Stimulated activated CD4-positive, alpha-beta T cell treated with anti-CD3 and anti-CD28 coated beads, Interleukin-15, amount 100 ng/mL, for 48 hours (primary cell): ENCODE data around the gene DBI.
A peak's percentile ranks its signal among the peaks of the same experiment; 100 is the strongest.
"Not testable (repeated sequence)": the region's sequence is repeated elsewhere in the genome, so short reads cannot be mapped to it uniquely, and the experiment has no call there.

ENCODE experiments used
- DNase-seq, 2 donors: peaks; one replicate each; pipeline ENCODE4 v3.0.0-alpha.2; 2020; ENCODE audit warnings: low read depth in 2 of 2

Gene DBI

DNA sequence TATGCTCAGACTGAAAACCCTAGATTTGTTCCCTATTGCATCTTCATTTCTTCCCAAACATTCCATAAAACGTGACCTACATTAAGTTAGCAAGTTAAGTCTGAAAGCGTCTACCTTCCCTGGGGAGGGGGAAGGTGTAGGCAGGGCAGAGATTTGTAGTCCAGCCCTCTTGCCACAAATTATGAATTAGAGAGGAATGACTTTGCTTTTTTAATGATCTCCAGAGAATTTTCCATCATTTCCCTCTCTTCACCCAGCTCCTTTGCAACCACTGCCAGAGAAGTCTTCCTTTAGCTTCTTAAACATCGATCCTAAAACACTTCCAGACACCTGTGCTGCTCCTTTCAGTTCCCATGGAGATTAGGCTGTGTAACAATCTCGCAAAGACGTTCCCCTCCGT lies 1.3 kb upstream of the DBI start:
- DNase-seq, result no peak

DNA sequence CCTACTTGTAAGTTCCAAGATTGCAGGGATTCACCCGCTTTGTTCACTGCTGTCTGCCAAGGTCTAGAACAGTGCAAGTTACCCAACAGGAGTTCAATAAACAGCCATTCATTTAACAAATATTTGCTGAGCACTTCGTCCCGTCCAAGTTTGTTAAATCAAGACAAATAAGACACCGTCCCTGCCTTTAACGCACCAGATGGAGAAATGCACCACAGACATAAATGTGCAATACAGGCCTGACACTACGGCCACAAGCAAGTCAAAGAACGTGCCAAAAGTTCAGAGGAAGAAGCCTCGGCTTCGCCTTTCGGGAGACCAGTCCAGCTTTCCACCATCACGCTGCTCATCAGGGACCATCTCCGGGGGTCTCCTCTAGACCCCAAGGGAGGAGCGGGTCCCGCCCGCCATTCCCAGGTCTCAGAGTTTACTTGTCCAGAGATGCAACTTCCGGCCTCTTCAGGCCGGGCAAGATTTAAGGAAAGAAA lies 572 bp upstream of the DBI start:
- DNase-seq, result no peak

DNA sequence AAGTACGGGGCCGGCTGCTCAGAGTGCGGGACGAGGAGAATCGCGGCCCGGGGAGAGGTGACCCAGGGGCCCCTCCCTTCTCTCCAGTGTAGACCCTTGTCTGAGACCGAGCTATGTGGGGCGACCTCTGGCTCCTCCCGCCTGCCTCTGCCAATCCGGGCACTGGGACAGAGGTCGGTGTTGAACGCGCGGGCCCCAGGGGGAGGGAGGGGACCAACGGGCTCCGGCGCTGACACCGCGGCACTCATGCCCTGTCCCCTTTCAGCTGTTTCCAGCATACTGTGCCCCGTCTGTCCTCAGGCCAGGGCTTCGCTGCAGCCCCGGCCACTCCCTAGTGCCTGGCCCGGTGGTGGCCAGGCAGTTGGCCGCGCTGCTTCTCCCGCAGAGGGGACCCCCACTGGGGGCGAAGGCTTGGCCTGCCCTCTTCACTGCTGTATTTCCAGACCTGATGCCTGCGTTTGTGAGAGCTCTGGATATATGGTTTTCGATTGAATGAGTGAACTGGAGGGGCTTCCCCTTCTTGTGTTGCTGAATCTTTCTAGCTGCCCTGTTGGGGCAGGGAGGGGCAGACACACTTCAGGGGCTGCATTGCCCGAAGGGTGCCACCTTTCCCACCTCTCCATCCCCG lies 809 bp downstream of the DBI start:
- DNase-seq, result peak; percentile 24 to 32

DNA sequence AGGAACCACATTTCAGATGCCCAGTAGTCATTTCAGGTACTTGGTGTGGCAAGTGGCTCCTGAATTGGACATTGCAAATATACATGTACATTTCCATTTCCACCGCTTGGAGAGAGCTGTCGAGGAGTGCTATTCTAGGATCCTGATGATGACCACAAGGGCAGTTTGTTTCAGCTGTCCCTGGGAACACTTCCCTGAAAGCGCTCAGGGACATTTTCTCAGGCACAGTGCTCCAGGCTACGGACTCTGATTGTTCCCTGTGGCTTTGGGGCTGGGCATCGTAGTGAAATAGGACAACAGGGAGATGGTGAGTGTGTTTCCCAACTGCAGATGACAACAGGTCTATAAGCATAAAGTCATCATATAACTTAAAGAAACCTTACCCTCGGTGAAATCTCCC lies 3.1 kb downstream of the DBI start:
- DNase-seq, result no peak

DNA sequence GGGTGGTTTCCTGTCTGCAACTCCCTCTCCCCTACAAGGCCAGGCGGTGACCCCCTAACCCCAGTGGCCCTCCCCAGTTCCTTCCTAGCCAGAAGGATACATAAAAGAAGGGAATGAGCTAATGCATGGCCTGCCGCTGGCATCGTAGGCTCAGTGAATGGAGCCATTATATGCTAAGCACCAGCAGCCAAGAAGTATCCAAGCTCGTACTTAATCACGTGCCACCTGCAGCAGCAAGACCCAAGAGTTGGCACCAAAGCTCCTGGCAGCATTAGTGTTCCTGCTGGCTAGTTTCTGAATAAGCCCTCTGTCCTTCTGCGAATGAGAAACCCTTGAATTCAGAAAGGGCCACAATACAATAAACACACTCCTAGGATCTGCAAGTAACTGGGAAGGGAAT lies 4.3 kb downstream of the DBI start:
- no peak for DNase-seq

DNA sequence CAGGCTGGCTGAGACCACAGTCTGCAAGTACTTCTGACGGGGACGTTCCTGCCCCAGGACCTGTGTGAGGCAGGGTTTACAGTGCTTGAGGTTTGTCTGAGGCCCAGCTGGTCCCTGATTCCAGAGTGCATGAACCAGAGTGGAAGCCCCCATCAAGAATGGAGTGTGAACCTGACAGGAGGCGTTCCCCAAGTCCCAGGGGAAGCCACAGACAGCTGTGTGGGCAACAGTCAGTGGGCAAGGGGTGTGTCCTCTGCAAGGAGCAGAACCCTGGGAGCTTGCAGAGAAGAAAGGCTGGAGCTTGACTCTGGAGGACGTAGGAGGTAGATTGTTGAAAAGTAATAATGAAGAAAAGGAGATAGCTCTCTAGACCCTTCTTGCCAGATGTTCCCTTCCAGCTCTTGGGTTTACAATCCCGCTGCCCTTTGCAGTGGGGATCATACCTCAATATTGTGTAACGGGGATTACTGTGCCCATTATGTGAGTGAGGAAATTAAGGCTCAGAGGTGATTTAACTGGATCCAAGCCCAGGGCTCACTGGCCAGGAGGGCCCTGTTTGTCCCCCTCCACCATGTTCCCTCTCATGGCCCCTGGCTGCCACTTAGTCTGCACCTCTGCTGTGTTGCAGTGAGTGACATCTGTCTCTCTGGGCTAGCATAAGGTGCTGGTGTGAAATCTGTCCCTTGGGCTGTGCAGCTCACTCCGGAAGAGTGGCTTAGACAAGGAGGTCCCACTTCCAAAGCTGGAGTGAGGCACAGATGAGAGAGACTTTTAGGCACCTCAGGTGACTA lies 6.2 kb downstream of the DBI start:
- DNase-seq, result no peak

DNA sequence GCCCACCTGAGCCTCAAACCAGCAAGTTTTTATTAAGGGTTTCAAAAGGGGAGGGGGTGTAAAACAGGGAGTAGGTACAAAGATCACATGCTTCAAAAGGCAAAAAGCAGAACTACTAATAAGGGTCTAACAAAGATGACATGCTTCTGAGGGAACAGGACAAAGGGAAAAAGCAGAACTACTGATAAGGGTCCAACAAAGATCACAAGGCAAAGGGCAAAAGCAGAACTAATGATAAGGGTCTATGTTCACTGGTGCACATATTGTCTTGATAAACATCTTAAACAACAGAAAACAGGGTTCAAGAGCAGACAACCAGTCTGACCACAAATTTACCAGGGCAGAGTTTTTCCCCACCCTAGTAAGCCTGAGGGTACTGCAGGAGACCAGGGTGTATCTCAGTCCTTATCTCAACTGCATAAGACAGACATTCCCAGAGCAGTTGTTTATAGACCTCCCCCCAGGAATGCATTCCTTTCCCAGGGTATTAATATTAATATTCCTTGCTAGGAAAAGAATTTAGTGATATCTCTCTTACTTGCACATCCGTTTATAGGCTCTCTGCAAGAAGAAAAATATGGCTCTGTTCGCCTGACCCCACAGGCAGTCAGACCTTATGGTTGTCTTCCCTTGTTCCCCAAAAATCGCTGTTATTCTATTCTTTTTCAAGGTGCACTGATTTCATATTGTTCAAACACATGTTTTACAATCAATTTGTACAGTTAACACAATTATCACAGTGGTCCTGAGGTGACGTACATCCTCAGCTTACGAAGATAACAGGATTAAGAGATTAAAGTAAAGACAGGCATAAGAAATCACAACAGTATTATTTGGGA lies 7.3 kb downstream of the DBI start:
- not testable (repeated sequence) for DNase-seq

DNA sequence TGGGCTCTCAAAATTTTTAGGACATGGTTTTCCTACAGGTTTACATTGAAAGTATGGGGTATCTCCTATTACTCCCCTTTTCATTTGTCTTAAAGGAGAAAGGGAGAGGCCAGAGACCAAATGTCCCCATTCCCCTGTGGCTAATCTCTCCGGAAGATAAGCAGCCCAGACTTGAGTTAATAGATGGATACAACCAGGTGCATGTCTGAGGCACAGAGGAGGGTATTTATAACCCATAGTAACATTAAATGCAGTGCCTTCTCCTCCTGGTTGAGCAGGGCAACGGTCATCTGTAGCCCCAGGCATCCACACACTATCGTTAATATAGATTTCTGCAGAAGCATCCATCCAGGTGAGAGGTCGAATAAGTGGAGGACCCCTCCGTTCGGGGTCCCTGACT lies 9.6 kb downstream of the DBI start:
- not testable (repeated sequence) for DNase-seq

DNA sequence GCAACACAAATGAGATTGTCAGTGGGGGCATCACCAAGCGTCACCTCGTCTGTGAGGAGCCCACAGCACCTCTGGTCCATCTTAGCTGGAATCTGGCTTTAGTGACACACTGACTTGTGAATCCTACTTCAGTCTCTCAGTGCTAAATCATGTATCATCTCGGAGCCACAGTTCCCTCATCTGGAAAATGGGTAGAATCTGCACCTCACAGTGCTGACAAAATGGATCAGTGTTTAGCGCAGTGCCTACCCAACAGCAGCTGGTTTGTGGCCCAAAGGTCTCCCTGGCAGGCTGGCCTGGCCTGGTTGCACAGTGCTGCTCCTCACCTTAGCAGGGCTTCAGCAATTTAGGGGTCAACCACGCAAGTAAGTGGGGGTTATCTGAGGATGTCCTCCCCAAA lies 10.0 kb downstream of the DBI start:
- DNase-seq, result no peak

DNA sequence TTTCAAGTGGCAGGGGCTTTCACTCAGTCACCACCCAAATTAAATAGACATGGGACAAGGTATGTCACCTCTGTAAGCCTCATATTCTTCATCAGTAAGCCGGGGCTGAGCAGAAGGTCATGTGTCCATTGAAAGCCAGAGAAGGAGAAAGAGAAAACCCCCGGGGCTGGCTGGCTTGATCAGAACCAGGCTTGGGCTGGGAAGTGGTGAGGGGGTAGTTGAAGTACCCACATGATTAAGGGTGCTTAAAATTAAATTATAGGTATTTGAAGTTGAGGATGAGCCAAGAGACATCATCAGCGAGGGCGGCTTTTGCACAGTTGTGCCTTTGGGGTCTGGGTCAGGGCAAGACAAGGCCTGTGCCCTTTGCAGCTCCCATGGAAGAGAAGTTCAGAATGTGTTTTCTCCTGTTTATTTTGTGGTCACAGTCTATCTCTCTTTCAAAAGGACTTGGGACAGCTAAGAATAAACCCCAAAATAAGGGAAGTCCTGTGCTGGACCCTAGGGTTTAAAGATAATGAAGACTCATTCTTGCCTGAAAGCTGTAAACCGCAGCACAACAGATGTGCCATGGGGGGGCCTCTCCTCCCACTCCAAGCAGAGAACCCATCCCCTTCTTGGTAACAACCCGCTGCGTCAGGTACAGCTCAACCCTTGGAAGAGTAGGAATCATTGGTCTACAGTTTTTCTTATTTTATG lies 10.7 kb downstream of the DBI start:
- no peak for DNase-seq

DNA sequence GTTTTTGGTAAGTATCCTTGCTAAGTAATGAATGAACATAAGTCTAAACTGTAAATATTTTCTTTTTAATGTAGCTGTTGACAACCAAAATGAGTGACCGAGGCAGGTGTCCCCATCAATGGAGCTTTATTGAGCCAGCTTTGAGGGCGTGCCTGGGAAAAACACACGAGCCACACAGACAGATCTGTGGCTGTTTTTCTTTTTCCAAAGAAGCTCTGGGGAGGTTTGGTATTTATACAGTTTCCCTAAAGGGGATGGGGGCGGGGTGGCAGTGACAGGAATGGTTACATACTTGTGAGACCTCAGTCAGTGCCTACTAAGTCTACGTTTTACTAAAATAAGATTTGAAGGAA lies 11.2 kb downstream of the DBI start:
- no peak for DNase-seq

DNA sequence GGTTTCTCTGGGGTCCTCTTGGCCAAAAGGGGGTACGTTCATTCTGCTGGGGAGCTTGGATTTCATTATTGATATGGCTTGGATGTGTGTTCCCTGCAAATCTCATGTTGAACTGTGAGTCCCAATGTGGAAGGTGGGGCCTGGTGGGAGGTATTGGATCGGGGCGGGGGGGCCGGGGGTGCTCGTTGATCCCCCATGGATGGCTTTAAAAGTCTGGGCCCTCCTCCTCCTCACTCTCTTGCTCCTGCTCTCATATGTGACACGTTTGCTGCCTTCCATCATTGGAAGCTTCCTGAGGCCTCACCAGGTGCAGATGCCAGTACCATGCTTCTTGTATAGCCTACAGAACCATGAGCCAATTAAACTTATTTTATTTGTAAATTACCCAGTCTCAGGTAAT lies 11.8 kb downstream of the DBI start:
- DNase-seq, result no peak

DNA sequence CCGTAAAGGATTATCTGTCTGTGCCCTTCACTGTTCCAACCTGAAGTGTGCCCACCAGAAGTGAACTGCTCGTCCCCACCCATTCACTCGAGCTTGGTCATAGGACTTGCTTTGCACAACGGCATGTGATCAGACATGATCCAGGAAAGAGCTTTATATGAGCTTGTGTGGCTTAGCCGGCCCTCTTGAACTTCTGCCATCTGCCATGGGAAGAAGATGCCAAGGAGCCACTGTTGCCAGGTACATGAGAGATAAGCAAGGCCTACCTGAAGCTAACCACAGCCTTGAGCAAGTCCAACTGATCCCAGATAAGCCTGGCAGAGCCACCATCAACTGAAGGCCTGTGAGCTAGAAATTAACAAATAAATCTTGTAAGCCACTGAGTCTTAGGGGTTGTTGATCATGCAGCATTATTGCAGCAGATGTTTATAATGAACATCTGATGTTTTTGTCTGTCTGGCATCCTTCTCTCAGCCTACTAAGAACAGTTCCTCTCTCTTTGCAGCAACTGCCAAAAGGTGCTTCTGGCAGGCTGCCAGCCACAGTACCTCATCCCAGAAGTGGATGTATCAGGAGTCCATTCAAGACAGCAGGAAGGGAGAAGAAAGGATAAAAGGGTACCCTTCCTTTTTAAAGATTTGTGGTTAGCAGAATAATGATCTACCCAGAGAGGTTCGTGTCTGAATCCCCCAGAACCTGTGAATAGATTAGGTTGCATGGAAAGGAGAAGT lies 16.8 kb downstream of the DBI start:
- no peak for DNase-seq

DNA sequence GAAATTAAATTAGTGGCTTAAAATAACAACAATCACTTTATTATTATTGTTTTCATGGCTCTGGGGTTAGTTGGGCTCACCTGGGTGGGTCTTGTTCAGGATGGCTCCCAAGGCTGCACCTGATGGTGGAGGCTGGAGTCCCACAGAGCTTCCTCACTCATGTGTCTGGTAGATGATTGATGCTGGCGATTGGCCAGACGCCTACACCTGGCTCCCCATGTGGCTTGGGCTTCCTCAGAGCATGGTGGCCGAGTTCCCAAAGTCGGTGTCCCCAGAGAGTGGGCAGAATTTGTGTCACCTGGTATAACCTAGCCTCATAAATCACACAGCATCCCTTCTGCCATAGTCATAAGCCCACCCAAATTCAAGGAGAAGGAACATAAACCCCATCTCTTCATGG lies 18.2 kb downstream of the DBI start:
- no peak for DNase-seq

DNA sequence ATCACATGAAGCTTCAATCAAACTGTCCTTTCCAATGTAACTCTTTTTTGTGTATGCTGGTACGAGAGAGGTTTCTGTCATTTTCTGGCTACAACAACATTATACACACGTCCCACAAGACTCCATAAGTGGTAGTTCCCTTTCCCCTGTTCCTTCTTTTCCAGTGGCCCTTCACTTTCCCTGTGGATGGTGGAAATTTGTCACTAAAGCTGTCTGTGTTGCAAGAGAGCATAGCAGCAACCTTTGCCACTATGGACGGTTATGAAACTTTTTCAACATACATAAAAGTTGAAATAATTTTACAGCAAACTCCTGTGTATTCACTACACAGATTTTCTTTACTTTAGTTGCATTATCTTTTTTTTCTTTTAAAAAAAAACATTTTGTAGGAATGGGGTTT lies 18.7 kb downstream of the DBI start:
- no peak for DNase-seq

DNA sequence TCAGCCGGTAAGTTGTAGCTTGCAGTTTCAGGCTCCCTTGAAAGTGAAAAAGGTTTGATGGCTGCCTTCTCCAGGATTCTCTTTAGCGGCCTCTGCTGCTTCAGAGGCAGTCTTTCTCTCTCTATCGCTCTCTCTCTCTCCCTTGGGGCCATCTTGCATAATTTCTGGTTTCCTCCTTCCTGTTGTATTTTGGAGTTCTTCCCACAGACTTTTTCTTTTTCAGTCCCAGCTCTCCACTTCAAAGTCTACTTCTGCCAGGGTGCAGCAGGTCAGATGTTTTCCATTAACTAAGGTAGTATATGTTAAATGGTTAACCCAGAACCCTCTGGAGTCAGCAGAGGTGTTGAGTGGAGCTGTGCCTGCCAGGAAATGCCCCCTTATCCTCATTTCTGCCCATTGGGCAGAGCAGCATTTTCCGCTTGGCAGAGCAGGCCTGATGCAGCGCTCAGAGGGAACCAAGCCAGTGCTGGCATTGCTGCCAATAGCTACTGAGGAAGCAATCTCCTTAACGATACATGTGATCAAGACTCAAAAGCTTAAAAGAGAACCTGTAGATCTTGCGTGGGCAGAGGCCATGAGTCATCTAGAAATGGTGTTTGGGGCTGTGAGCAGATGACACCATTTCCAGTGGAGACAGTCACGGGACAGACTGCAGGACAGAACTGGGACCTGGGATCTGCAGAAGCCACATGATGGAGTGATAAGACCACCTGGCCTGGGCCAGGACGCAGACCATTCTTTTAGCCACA lies 20.8 kb downstream of the DBI start:
- DNase-seq, result peak in 1 of 2 donors; percentile 35

DNA sequence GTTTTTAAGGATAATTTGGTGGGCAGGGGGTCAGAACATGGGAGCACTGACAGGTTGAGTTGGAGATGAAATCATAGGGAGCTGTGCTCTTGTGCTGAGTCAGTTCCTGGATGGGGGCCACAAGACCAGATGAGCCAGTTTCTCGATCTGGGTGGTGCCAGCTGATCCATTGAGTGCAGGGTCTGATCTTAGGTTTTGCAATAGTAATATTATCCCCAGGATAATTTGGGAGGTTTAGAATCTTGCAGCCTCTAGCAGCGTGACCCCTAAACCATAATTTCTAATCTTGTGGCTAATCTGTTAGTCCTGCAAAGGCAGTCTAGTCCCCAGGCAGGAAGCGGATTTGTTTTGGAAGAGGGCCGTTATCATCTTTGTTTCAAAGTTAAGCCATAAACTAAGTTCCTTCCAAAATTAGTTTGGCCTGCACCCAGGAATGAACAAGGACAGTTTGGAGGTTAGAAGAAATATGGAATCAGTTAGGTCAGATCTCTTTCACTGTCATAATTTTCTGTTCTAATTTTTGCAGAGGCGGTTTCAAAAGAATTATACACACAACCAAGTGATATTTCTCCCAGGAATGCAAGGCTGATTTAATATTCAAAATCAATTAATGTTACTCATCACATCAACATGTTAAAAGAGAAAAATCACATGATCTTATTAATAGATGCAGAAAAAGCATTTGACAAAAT lies 23.0 kb downstream of the DBI start:
- no peak for DNase-seq

DNA sequence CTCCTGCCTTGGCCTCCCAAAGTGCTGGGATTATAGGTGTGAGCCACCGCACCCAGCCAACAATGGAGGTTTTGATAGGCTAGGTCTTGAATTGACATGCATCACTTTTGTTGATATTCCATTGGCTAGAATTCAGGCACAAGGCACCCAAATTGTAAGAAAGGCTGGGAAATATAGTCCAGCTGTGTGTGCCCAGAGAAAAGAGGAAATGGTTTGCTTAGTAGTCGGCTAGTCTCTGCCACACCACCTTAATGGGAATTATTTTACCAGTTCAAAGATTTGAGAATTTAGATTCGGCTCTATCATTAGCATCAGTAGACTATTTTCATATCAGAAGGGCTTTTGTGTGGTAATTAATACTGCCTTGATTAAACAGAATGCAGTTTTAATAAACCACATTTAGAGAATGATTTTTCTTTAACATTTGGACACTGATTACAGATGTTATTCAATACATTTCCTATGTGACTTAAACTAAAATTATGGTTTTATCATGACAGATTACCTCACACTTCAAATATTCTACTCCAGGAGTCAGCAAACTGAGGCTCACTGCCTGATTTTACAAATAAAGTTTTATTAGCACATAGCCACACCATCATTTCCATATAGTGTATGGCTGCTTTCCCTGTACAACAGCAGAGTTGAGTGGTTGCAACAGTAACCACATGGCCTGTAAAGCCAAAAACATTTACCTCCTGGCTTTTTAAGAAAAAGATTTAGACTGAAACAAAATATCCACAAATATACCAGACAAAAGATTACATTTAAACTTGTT lies 27.4 kb downstream of the DBI start:
- DNase-seq, result no peak

DNA sequence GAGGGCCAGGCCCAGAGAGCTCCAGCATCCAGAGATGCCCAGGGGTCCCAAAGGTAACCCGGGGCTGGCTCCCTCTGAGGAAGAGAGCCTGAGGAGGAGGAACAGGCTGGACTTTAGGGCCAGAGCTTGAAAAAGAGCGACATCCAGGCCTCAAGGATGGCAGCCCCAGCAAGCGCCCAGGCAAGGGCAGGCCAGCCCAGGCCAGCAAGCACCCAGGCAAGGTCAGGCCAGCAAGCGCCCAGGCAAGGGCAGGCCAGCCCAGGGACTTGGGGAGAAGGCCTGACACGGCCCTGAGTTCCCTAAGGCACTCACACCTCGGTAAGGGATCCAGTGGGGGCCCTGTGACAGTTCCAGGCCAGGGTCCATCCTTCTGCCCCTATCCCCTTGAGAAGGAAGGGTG lies 30.4 kb downstream of the DBI start:
- DNase-seq, result no peak
